Gastrocnemius medialis (tissue), 4 donors: ENCODE results near the gene MYLIP. TPM values are rescaled to one million over a fixed set of nuclear protein-coding genes. Genes with fewer than 3 reads are reported as not detected.

Experiments
- ATAC-seq, 2 donors: fragments of 150-250 bp; one replicate each; pipeline ENCODE4 v1.9.1; 2016
- DNase-seq, 2 donors: peaks; one replicate each; pipeline ENCODE4 v3.0.0-alpha.2; 2019
- H3K27ac ChIP-seq, 4 donors: fragments of 200-600 bp; sonication (generic); 1 replicate in 1 of 4; 2 replicates in 3 of 4; pipeline ENCODE4 v1.5.1; 2016 to 2018; ENCODE audit warnings: mild to moderate bottlenecking in 2 of 4, moderate library complexity in 1 of 4
- H3K27me3 ChIP-seq, 3 donors: fragments of 200-600 bp; sonication (generic) in 2 of 3; 1 replicate in 1 of 3; 2 replicates in 2 of 3; pipeline versions ENCODE4 v1.5.1 to v1.6.0; 2016 to 2019; ENCODE audit warnings: mild to moderate bottlenecking in 1 of 3, moderate library complexity in 1 of 3
- H3K36me3 ChIP-seq, 2 donors: fragments of 200-600 bp; sonication (generic) in 1 of 2; one replicate each; pipeline ENCODE4 v1.5.1; 2017 to 2018
- H3K4me1 ChIP-seq, 2 donors: fragments of 200-600 bp; sonication (generic) in 1 of 2; one replicate each; pipeline ENCODE4 v1.5.1; 2016 to 2017; ENCODE audit warnings: mild to moderate bottlenecking in 2 of 2
- H3K4me3 ChIP-seq, 4 donors: fragments of 200-600 bp; sonication (generic) in 3 of 4; 1 replicate in 1 of 4; 2 replicates in 3 of 4; pipeline ENCODE4 v1.5.1; 2016 to 2019; ENCODE audit warnings: mild to moderate bottlenecking in 2 of 4
- H3K9me3 ChIP-seq, 3 donors: fragments of 200-600 bp; sonication (generic) in 2 of 3; 1 replicate in 1 of 3; 2 replicates in 2 of 3; pipeline ENCODE4 v1.5.1; 2016 to 2019
- POLR2A ChIP-seq, 2 donors: fragments of 450-650 bp; IDR thresholded peaks; one replicate each; pipeline ENCODE4 v1.6.1; 2017; ENCODE audit warnings: antibody characterized with exemption in 2 of 2, mild to moderate bottlenecking in 2 of 2, moderate library complexity in 2 of 2
- in situ Hi-C, 4 donors: fragments of 200-750 bp; cut with MboI; loops; one replicate each; pipeline versions ENCODE4 v1.15.0 to v1.8.0; 2017; ENCODE audit warnings: low sequenced_read_pairs in 4 of 4
- intact Hi-C: fragments of 100-400 bp; cut with DNase I; formaldehyde crosslinking; loops from one replicate; pipeline ENCODE4 v1.15.1; 2023; ENCODE audit warnings: low total_unique reads
- total RNA-seq, 4 donors: library from RNA; depleted of rRNA; stranded (reverse); fragments of >200 nt; gene quantifications; one replicate each; pipeline versions ENCODE4 v1.1.0 to v1.2.3, GENCODE V29; 2016
- TF ChIP-seq, protein P1 (sequence below), 5 experiments: fragments of 450-650 bp in 3 of 5; fragments of 200-600 bp in 2 of 5; sonication (generic) in 2 of 5; IDR thresholded peaks in 4 of 5; conservative IDR thresholded peaks in 1 of 5; 1 replicate in 4 of 5; 2 replicates in 1 of 5; pipeline ENCODE4 v1.5.1; 2016 to 2019; ENCODE audit warnings: antibody characterized with exemption in 5 of 5, mild to moderate bottlenecking in 3 of 5, moderate library complexity in 3 of 5

Gene MYLIP
- total RNA-seq, 4 donors from 2014 or later = 8.9 to 28.6 (median 18.3) TPM

- intact Hi-C loops = no loop called here
Observed at GRCh38 chr6:16097382-16098171, 31.3 kb upstream of the MYLIP start.

GRCh38 chr6:16098211-16098610 lies 30.7 kb upstream of the MYLIP start:
- DNase-seq (no peak), ATAC-seq (no peak)
- peaks cover 2 to 4% of the 10 kb centered on the region in 2 donors for H3K4me1 ChIP-seq
- no peak overlapping the region for H3K4me3 ChIP-seq
- H3K9me3 ChIP-seq = no peaks in the 10 kb centered on the region
- no peaks in the 10 kb centered on the region for H3K27me3 ChIP-seq
- in situ Hi-C loops (no loop called here), intact Hi-C loops (no loop called here)
- no peaks in the 10 kb centered on the region for H3K36me3 ChIP-seq
- no peak overlapping the region for H3K27ac ChIP-seq
- no peak for TF ChIP-seq POLR2A (IDR thresholded peaks at IDR 0.05)
- TF ChIP-seq, protein P1, sequence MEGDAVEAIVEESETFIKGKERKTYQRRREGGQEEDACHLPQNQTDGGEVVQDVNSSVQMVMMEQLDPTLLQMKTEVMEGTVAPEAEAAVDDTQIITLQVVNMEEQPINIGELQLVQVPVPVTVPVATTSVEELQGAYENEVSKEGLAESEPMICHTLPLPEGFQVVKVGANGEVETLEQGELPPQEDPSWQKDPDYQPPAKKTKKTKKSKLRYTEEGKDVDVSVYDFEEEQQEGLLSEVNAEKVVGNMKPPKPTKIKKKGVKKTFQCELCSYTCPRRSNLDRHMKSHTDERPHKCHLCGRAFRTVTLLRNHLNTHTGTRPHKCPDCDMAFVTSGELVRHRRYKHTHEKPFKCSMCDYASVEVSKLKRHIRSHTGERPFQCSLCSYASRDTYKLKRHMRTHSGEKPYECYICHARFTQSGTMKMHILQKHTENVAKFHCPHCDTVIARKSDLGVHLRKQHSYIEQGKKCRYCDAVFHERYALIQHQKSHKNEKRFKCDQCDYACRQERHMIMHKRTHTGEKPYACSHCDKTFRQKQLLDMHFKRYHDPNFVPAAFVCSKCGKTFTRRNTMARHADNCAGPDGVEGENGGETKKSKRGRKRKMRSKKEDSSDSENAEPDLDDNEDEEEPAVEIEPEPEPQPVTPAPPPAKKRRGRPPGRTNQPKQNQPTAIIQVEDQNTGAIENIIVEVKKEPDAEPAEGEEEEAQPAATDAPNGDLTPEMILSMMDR (IDR thresholded peaks at IDR 0.05 in 4 of 5, conservative IDR thresholded peaks at IDR 0.05 in 1 of 5) = no peak

More at GRCh38 chr6:16097382-16098171, 31.3 kb upstream of the MYLIP start:
- Histone ChIP-seq H3K27me3 (no peaks in the 10 kb centered on the region), H3K4me3 (no peak overlapping the region), H3K36me3 (no peaks in the 10 kb centered on the region), H3K9me3 (no peaks in the 10 kb centered on the region), H3K4me1 (no peaks in the 10 kb centered on the region), H3K27ac (no peak overlapping the region)
- TF ChIP-seq, protein P1 (IDR thresholded peaks at IDR 0.05 in 4 of 5, conservative IDR thresholded peaks at IDR 0.05 in 1 of 5) = no peak
- no peak for TF ChIP-seq POLR2A (IDR thresholded peaks at IDR 0.05)
- no peak for DNase-seq
- ATAC-seq = no peak
- in situ Hi-C loops = no loop called here

GRCh38 chr6:16102208-16102607 lies 26.7 kb upstream of the MYLIP start:
- no peak for ATAC-seq
- intact Hi-C loops = no loop called here
- Histone ChIP-seq H3K9me3 (no peaks in the 10 kb centered on the region), H3K27ac (no peak overlapping the region), H3K27me3 (no peaks in the 10 kb centered on the region), H3K36me3 (no peaks in the 10 kb centered on the region), H3K4me1 (peaks cover 34 to 41% of the 10 kb centered on the region in 2 donors), H3K4me3 (no peak overlapping the region)
- DNase-seq = no peak
- TF ChIP-seq, protein P1 (IDR thresholded peaks at IDR 0.05 in 4 of 5, conservative IDR thresholded peaks at IDR 0.05 in 1 of 5) = no peak
- no peak for TF ChIP-seq POLR2A (IDR thresholded peaks at IDR 0.05)
- in situ Hi-C loops = no loop called here

DNA sequence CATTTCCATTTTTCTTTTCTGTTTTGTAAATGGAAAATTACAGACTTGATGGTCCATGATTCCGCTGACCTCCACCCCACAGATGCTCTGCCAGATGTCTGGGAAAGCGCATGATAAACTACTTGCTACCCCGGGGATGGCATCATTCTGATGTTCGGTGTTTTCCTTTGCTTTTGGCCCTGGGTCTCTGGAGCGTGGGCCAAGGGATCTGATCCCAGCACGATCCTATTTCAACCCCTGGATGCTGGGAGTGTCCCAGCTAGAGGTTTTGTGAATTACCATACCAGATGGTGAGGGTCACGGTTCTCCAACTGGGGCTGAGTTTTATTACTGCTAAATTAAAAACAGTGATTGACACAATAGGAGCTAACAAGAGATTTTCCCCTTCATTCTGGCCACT lies 25.2 kb upstream of the MYLIP start:
- ATAC-seq (peak; percentile 48 to 51), DNase-seq (peak; percentile 29 to 35)
- TF ChIP-seq, protein P1 (IDR thresholded peaks at IDR 0.05 in 4 of 5, conservative IDR thresholded peaks at IDR 0.05 in 1 of 5) = no peak
- TF ChIP-seq POLR2A (IDR thresholded peaks at IDR 0.05) = no peak
- in situ Hi-C loops = no loop called here
- intact Hi-C loops = no loop called here
- Histone ChIP-seq H3K27me3 (no peaks in the 10 kb centered on the region), H3K36me3 (no peaks in the 10 kb centered on the region), H3K27ac (peak overlapping the region; percentile 71 to 85 (median 82)), H3K9me3 (no peaks in the 10 kb centered on the region), H3K4me3 (peak overlapping the region in 2 of 4 donors; percentile 7 to 11), H3K4me1 (peaks cover 49 to 56% of the 10 kb centered on the region in 2 donors)
